SU-DHL-6 (cell line): ENCODE measurements around the gene HIP1R.

ENCODE experiments used
- H2AFZ ChIP-seq: fragments of 200-600 bp; sonication (generic); 2 replicates; pipeline ENCODE4 v1.6.1; 2014; ENCODE audit warnings: low read depth, mild to moderate bottlenecking, moderate library complexity, mixed read lengths, antibody characterized with exemption, low read length; ENCODE audit not compliant: severe bottlenecking
- H3F3A ChIP-seq: fragments of 200-600 bp; shearing (Covaris generic); 2 replicates; pipeline ENCODE4 v1.6.0; 2016; ENCODE audit warnings: antibody characterized with exemption, mild to moderate bottlenecking; ENCODE audit not compliant: insufficient read depth
- H3K27ac ChIP-seq: fragments of 200-600 bp; sonication (generic); 2 replicates; pipeline ENCODE4 v1.5.1; 2016; ENCODE audit warnings: low read depth, mild to moderate bottlenecking, low read length, moderate library complexity, mixed read lengths
- H3K27me3 ChIP-seq: fragments of 200-600 bp; sonication (generic), shearing (Covaris generic); 2 replicates; pipeline ENCODE4 v1.6.0; 2014; ENCODE audit warnings: mild to moderate bottlenecking, low read length
- H3K36me3 ChIP-seq: fragments of 200-600 bp; sonication (generic); 2 replicates; pipeline ENCODE4 v1.6.1; 2014; ENCODE audit warnings: mild to moderate bottlenecking, low read length, mixed read lengths
- H3K4me2 ChIP-seq: fragments of 300-600, 200-600 bp; shearing (Covaris generic), sonication (generic); 2 replicates; pipeline ENCODE4 v1.6.0; 2014; ENCODE audit warnings: low read length, low read depth, mild to moderate bottlenecking; ENCODE audit not compliant: poor library complexity, severe bottlenecking
- H3K4me3 ChIP-seq: fragments of 200-600 bp; sonication (generic); 2 replicates; pipeline ENCODE4 v1.5.1; 2014; ENCODE audit warnings: antibody characterized with exemption, low read length, mild to moderate bottlenecking, mixed read lengths; ENCODE audit not compliant: insufficient read depth, poor library complexity, severe bottlenecking
- H3K79me2 ChIP-seq: fragments of 200-600 bp; sonication (generic); 2 replicates; pipeline ENCODE4 v1.6.1; 2014; ENCODE audit warnings: mild to moderate bottlenecking, low read length, moderate library complexity; ENCODE audit not compliant: insufficient read depth
- H3K9ac ChIP-seq: fragments of 200-600 bp; sonication (generic); 2 replicates; pipeline ENCODE4 v1.7.0; 2014; ENCODE audit warnings: mild to moderate bottlenecking, low read length
- H3K9me2 ChIP-seq: fragments of 200-600 bp; sonication (generic); replicated peaks from 2 replicates; pipeline ENCODE4 v1.6.1; 2014; ENCODE audit warnings: low read length; ENCODE audit not compliant: insufficient read depth
- H3K9me3 ChIP-seq: fragments of 200-600 bp; sonication (generic); 2 replicates; pipeline ENCODE4 v1.6.1; 2014; ENCODE audit warnings: low read length, mixed read lengths; ENCODE audit not compliant: insufficient read depth
- H4K20me1 ChIP-seq: fragments of 200-600 bp; sonication (generic); 2 replicates; pipeline ENCODE4 v1.6.1; 2014; ENCODE audit warnings: low read depth, mild to moderate bottlenecking, antibody characterized with exemption, low read length, moderate library complexity, mixed read lengths
- EZH2phosphoT487 ChIP-seq: fragments of 200-600 bp; sonication (generic), shearing (Covaris generic); conservative IDR thresholded peaks from 2 replicates; pipeline ENCODE4 v1.6.1; 2018; ENCODE audit warnings: mild to moderate bottlenecking, antibody characterized with exemption, low read length, moderate library complexity, mixed read lengths
- TF ChIP-seq, protein P1 (sequence below): fragments of 200-600 bp; sonication (generic); IDR thresholded peaks from one replicate; pipeline ENCODE4 v1.5.1; 2017; ENCODE audit warnings: antibody characterized with exemption, mild to moderate bottlenecking, low read length, moderate library complexity; ENCODE audit not compliant: insufficient read depth, poor library complexity, severe bottlenecking

The HIP1R gene

GRCh38 chr12:122886851-122887818 is 51.9 kb downstream of the HIP1R start:
- H3K9me3 ChIP-seq, result no peaks in the 10 kb centered on the region

DNA sequence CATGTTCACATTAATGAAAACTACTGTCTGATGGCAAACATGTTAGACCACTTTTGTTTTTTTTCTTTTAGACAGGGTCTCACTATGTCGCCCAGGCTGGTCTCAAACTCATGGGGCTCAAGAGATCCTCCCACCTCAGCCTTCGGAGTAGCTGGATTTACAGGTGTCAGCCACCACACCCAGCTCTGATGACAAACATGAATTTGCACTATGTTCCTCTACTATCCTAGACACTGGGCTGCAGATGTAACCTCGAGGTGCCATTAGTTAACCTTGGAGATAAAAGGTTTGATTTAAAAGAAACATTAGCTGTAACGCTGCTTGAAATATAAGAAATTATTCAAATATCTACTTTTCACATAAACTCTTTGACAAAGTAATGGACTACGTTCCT is 52.6 kb downstream of the HIP1R start:
- no peaks in the 10 kb centered on the region for H3F3A ChIP-seq
- H3K9ac ChIP-seq, result no peak overlapping the region
- no peak overlapping the region for H3K4me3 ChIP-seq
- H3K4me2 ChIP-seq, result no peak overlapping the region
- no peak overlapping the region for H2AFZ ChIP-seq
- no peaks in the 10 kb centered on the region for H3K36me3 ChIP-seq
- H3K9me2 ChIP-seq, result no peaks in the 10 kb centered on the region
- H3K9me3 ChIP-seq, result no peaks in the 10 kb centered on the region
- no peaks in the 10 kb centered on the region for H4K20me1 ChIP-seq
- H3K27me3 ChIP-seq, result no peaks in the 10 kb centered on the region
- TF ChIP-seq, protein P1, sequence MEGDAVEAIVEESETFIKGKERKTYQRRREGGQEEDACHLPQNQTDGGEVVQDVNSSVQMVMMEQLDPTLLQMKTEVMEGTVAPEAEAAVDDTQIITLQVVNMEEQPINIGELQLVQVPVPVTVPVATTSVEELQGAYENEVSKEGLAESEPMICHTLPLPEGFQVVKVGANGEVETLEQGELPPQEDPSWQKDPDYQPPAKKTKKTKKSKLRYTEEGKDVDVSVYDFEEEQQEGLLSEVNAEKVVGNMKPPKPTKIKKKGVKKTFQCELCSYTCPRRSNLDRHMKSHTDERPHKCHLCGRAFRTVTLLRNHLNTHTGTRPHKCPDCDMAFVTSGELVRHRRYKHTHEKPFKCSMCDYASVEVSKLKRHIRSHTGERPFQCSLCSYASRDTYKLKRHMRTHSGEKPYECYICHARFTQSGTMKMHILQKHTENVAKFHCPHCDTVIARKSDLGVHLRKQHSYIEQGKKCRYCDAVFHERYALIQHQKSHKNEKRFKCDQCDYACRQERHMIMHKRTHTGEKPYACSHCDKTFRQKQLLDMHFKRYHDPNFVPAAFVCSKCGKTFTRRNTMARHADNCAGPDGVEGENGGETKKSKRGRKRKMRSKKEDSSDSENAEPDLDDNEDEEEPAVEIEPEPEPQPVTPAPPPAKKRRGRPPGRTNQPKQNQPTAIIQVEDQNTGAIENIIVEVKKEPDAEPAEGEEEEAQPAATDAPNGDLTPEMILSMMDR, result no peak
- no peak for TF ChIP-seq EZH2phosphoT487
- no peak overlapping the region for H3K27ac ChIP-seq
- no peaks in the 10 kb centered on the region for H3K79me2 ChIP-seq

More at GRCh38 chr12:122886851-122887818, 51.9 kb downstream of the HIP1R start:
- H2AFZ ChIP-seq, result no peak overlapping the region
- TF ChIP-seq, protein P1, result no peak
- no peak for TF ChIP-seq EZH2phosphoT487
- no peaks in the 10 kb centered on the region for H3K79me2 ChIP-seq
- no peaks in the 10 kb centered on the region for H3K9me2 ChIP-seq
- no peak overlapping the region for H3K4me2 ChIP-seq
- no peak overlapping the region for H3K4me3 ChIP-seq
- H3F3A ChIP-seq, result no peaks in the 10 kb centered on the region
- no peak overlapping the region for H3K9ac ChIP-seq
- no peaks in the 10 kb centered on the region for H3K27me3 ChIP-seq
- no peaks in the 10 kb centered on the region for H4K20me1 ChIP-seq
- H3K27ac ChIP-seq, result no peak overlapping the region
- H3K36me3 ChIP-seq, result no peaks in the 10 kb centered on the region

DNA sequence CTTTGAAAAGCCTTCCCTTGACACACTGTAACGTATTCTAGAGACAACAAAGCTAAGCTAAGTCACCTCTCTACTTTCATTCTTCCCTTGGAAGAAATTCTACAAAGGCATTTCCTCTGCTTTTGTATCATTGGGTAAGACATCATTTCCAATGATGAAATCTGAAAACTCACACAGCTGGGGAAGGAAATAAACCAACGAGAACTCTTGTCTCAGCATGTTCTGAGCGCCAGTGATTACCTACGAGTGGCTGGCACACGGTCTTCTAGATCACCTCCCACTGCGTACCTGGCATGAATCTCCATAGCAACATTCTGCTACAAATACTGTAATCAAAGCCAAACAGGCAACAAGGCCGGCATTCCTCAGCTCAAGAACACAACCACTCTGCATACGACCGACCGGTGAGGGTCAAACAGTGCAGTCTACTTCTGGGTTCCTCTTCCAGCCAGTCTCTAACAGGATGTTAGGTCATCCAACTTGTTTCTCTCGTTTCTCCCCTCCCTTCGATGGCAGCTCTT is 53.0 kb downstream of the HIP1R start:
- Histone ChIP-seq H3K79me2 (no peaks in the 10 kb centered on the region), H2AFZ (no peak overlapping the region)

More for the DNA sequence above, 53.0 kb downstream of the HIP1R start:
- Histone ChIP-seq H3K9me2 (no peaks in the 10 kb centered on the region), H4K20me1 (no peaks in the 10 kb centered on the region), H3K36me3 (no peaks in the 10 kb centered on the region), H3K27me3 (no peaks in the 10 kb centered on the region), H3K9me3 (no peaks in the 10 kb centered on the region), H3K9ac (no peak overlapping the region), H3K4me2 (no peak overlapping the region), H3F3A (no peaks in the 10 kb centered on the region), H3K27ac (no peak overlapping the region), H3K4me3 (no peak overlapping the region)
- no peak for TF ChIP-seq EZH2phosphoT487
- TF ChIP-seq, protein P1, result no peak
